ENCODE data around the gene APEX1. TPM values are rescaled to one million over a fixed set of nuclear protein-coding genes. Genes with fewer than 3 reads are reported as not detected.

The APEX1 gene
- total RNA-seq, 2 experiments from 2014 or later = 91.9 to 103 TPM

- DNase-seq = no peak
- CTCF ChIA-PET = interaction anchor here (3.8 kb wide), 1 partner anchor 9 kb away, joined by 28 read pairs; the partner anchor contains the start of gene TEP1
- H3K4me3 Mint-ChIP-seq = no peak overlapping the region
- peaks cover 9% of the 10 kb centered on the region for H3K4me1 Mint-ChIP-seq
- peaks cover 3% of the 10 kb centered on the region for H3K27me3 Mint-ChIP-seq
- POLR2A ChIA-PET = interaction anchor here (1.6 kb wide), 1 partner anchor 9 kb away, joined by 5 read pairs; the partner anchor contains the start of gene TEP1
- no peak overlapping the region for H3K27ac Mint-ChIP-seq
- no peaks in the 10 kb centered on the region for H3K9me3 Mint-ChIP-seq
- no peaks in the 10 kb centered on the region for H3K36me3 Mint-ChIP-seq (ENCODE audit: low read depth)
Measured at GRCh38 chr14:20422886-20423285, 32.1 kb upstream of the APEX1 start.

DNA sequence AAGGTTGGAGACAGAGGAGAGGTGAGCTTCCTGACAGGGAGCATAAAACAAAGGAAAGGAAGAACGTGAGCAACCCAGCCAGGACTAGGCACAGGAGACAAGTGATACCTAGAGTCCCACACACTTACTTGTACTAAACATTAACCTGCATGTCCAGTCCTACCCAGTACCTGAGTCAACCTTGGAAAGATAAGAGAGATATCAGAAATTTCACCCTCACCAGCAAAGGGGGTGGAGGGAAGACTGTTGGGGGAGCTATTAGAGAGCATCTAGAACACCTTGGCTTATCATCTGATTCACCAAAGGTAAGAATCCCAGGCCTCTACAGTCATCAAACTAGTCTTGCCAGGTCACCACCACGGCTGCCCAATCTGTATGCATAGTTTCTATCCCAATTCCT is 30.2 kb upstream of the APEX1 start:
- Mint-ChIP-seq H3K27ac (no peak overlapping the region), H3K4me1 (peaks cover 20% of the 10 kb centered on the region), H3K4me3 (no peak overlapping the region), H3K36me3 (ENCODE audit: low read depth) (no peaks in the 10 kb centered on the region), H3K9me3 (no peaks in the 10 kb centered on the region), H3K27me3 (peaks cover 3% of the 10 kb centered on the region)
- ChIA-PET CTCF (interaction anchor here (3.8 kb wide), 1 partner anchor 11 kb away, joined by 28 read pairs; the partner anchor contains the start of gene TEP1), POLR2A (interaction anchor here (1.5 to 1.8 kb wide), 3 partner anchors 12 to 82 kb away, joined by 3 to 6 read pairs (median 4); partner anchors contain the start of genes APEX1, OSGEP, PARP2 and TEP1)
- no peak for DNase-seq

DNA sequence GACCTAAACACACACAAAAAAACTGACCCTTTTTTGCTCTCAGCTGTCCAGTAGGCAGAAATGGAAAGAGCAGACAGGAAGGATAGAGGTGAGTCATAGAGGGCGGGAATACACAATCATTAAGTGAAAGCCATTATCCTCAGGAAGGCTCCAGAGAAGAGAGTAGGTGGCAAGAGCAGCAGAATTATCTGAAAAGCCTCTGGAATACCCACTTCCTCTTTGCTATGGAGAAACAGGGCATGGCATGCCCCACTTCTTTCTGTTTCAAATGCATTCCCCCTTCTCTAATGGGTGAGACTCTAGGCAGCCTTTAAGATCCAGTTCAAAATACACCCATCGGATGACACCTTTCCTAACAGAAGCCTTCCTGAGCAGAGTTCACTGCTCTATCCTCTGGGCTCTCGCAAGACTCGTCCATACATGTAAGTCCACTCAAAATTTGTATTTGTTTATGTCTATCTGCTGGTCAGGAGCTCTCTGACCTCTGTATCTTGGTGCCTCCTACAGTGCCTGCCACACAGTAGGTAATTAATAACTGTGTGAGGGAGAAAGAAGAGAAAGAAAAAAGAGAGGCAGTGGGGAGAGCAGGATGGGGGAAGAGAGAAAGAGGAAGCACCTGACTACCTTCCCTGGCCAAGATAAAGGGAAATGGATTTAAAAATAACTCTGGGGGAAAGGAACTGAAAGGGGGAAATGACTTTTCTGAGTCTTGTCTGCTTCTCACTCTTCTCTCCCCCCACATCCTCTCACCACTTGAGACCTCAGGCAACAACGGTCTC is 27.6 kb upstream of the APEX1 start:
- peaks cover 3% of the 10 kb centered on the region for H3K27me3 Mint-ChIP-seq
- H3K9me3 Mint-ChIP-seq = no peaks in the 10 kb centered on the region
- DNase-seq = no peak
- no peaks in the 10 kb centered on the region for H3K36me3 Mint-ChIP-seq (ENCODE audit: low read depth)
- ChIA-PET CTCF (no interaction called here), POLR2A (interaction anchor here (1.8 kb wide), 1 partner anchor 84 kb away, joined by 6 read pairs; the partner anchor contains the start of gene PARP2)
- H3K4me1 Mint-ChIP-seq = peaks cover 20% of the 10 kb centered on the region
- no peak overlapping the region for H3K4me3 Mint-ChIP-seq
- H3K27ac Mint-ChIP-seq = peak overlapping the region; percentile 28

DNA sequence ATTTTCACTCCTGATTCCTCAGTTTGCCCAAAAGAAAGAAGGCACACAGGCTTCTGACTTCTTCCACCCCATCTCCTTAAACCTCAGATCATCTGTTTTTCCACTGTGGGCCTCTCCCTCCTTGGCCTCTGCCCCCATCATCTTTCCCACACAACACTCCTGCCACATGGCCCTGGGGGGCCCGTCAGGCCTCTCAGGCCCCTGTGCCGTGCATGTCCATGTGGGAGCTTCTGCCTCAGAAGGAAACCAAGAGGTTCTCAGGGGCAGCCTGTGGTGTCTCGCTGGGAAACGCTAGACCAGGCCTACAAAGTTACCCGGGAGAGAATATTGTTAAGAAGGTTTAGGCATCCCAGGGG is 27.0 kb upstream of the APEX1 start:
- DNase-seq = no peak
- Mint-ChIP-seq H3K27ac (peak overlapping the region; percentile 28), H3K4me1 (peaks cover 20% of the 10 kb centered on the region), H3K36me3 (ENCODE audit: low read depth) (no peaks in the 10 kb centered on the region), H3K27me3 (peaks cover 3% of the 10 kb centered on the region), H3K4me3 (no peak overlapping the region), H3K9me3 (no peaks in the 10 kb centered on the region)
- POLR2A ChIA-PET = interaction anchor here (1.8 kb wide), 1 partner anchor 85 kb away, joined by 6 read pairs; the partner anchor contains the start of gene PARP2
- CTCF ChIA-PET = interaction anchor here (1.3 kb wide), 1 partner anchor 12 kb away, joined by 4 read pairs; no protein-coding TSS in a partner anchor

GRCh38 chr14:20428802-20429201 is 26.2 kb upstream of the APEX1 start:
- CTCF ChIA-PET = interaction anchor here (1.3 kb wide), 1 partner anchor 13 kb away, joined by 4 read pairs; no protein-coding TSS in a partner anchor
- Mint-ChIP-seq H3K27me3 (peaks cover 3% of the 10 kb centered on the region), H3K36me3 (ENCODE audit: low read depth) (no peaks in the 10 kb centered on the region), H3K4me3 (no peak overlapping the region), H3K9me3 (no peaks in the 10 kb centered on the region), H3K4me1 (peaks cover 20% of the 10 kb centered on the region), H3K27ac (peak overlapping the region; percentile 36)
- POLR2A ChIA-PET = interaction anchor here (1.8 kb wide), 1 partner anchor 85 kb away, joined by 6 read pairs; the partner anchor contains the start of gene PARP2
- no peak for DNase-seq

DNA sequence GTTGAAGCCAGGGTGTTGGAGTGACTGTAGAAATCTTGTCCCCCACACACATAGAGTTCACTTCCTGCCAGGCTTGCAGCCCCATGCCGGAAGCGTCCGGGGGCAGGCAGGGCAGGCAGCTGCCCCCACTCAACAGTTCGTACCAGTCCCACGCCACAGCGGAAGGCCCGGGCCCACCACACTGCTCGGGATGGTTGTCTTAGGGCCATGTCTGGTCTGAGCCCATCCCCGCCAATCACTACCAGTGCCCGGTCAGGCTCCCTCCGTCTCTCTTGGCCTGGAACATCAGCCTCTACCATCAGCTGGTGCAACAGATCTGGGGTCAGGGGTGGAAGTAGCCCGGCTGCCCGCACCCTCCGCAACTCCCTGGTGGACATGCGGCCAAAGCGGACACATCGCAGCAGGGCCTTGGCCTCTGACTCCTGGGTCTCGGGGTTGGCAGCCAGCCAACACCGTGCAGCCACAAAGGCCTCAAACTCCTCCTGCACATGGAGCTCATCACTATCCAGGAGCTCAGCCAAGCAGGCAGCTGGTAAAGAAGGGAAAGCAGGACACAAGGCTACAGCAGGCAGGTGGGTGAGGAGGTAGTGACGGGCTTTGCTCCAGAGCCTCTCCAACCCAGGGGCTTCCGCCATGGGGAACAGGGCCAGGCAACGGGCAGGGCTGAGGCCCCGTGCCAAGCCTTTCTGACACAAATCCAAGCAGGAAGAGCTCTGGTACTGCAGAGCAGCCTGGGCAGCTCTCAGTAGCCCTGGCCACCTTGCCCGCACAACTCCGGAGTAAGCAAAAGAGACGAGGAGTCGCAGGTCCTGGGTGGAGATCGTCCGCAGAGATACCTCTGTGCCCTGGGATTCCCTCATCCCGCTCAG is 25.0 kb upstream of the APEX1 start:
- Mint-ChIP-seq H3K27me3 (peaks cover 3% of the 10 kb centered on the region), H3K9me3 (no peaks in the 10 kb centered on the region), H3K36me3 (ENCODE audit: low read depth) (no peaks in the 10 kb centered on the region), H3K4me1 (peaks cover 20% of the 10 kb centered on the region), H3K27ac (no peak overlapping the region), H3K4me3 (no peak overlapping the region)
- no peak for DNase-seq
- ChIA-PET CTCF (no interaction called here), POLR2A (interaction anchor here (1.2 kb wide), 1 partner anchor 98 kb away, joined by 3 read pairs; no protein-coding TSS in a partner anchor)

- no peak for DNase-seq
- H3K9me3 Mint-ChIP-seq = no peaks in the 10 kb centered on the region
- H3K27ac Mint-ChIP-seq = no peak overlapping the region
- peaks cover 3% of the 10 kb centered on the region for H3K27me3 Mint-ChIP-seq
- no peaks in the 10 kb centered on the region for H3K36me3 Mint-ChIP-seq (ENCODE audit: low read depth)
- H3K4me3 Mint-ChIP-seq = no peak overlapping the region
- no peaks in the 10 kb centered on the region for H3K4me1 Mint-ChIP-seq
- CTCF ChIA-PET = interaction anchor here (1.4 kb wide), 1 partner anchor 107 kb away, joined by 3 read pairs; no protein-coding TSS in a partner anchor
- POLR2A ChIA-PET = no interaction called here
Measured at GRCh38 chr14:20434701-20435581, 20.1 kb upstream of the APEX1 start.

GRCh38 chr14:20435582-20436362 is 19.3 kb upstream of the APEX1 start, which contains the start of gene KLHL33:
Gene KLHL33 (minus strand): TSS chr14:20436166. CDS start chr14:20435811, 355 bp downstream.
- H3K4me3 Mint-ChIP-seq = no peak within 1 kb of the TSS
- no peak within 1 kb of the TSS for H3K27ac Mint-ChIP-seq
- POLR2A ChIA-PET = no interaction called here

DNA sequence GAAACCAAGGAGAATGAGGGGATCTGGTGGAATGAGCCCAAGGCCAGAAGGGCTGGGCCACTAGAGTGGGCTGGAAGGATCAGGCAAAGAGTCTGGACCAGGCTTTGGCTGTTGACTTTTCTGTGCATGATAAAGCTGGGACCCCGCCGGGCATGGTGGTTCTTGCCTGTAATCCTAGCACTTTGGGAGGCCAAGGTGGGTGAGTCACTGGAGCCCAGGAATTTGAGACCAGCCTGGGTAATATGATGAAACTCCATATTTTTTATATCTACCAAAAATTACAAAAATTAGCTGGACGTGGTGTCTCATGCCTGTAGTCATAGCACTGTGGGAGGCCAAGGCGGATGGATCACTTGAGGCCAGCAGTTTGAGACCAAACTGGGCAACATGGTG is 18.7 kb upstream of the APEX1 start:
- ChIA-PET CTCF (interaction anchor here (0.7 kb wide), 1 partner anchor 20 kb away, joined by 3 read pairs; no protein-coding TSS in a partner anchor), POLR2A (no interaction called here)
- Mint-ChIP-seq H3K4me1 (peaks cover 10% of the 10 kb centered on the region), H3K27me3 (peaks cover 4% of the 10 kb centered on the region), H3K9me3 (no peaks in the 10 kb centered on the region), H3K27ac (no peak overlapping the region), H3K36me3 (ENCODE audit: low read depth) (no peaks in the 10 kb centered on the region), H3K4me3 (no peak overlapping the region)
- no peak for DNase-seq

More at GRCh38 chr14:20435582-20436362, 19.3 kb upstream of the APEX1 start, which contains the start of gene KLHL33:
- H3K9me3 Mint-ChIP-seq = no peaks in the 10 kb centered on the region
- no peaks in the 10 kb centered on the region for H3K36me3 Mint-ChIP-seq (ENCODE audit: low read depth)
- peaks cover 4% of the 10 kb centered on the region for H3K4me1 Mint-ChIP-seq
- CTCF ChIA-PET = interaction anchor here (1.4 kb wide), 1 partner anchor 108 kb away, joined by 3 read pairs; no protein-coding TSS in a partner anchor
- H3K27me3 Mint-ChIP-seq = peaks cover 4% of the 10 kb centered on the region
- DNase-seq = no peak

DNA sequence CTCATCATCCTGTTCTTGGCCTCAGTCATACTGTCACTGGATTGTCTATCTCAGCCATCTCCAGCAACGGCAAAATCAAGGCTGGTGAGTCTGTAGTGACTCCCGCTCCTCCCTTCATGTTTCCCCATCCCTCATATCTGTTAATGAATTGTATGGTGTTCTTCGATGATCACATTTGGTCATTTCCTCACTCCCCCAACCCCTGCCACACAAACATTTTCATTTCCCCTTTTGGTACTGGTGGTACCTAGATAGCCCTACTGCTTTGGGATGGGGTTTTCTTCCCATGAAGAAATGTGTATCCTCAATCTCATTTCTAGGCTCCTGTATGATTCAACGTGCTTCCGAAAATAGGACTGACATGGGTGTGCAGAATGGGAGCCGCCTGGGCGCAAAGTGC is 16.4 kb upstream of the APEX1 start:
- Mint-ChIP-seq H3K27me3 (peaks cover 4% of the 10 kb centered on the region), H3K27ac (no peak overlapping the region), H3K36me3 (ENCODE audit: low read depth) (peaks cover 5% of the 10 kb centered on the region), H3K9me3 (no peaks in the 10 kb centered on the region), H3K4me1 (peaks cover 14% of the 10 kb centered on the region), H3K4me3 (no peak overlapping the region)
- CTCF ChIA-PET = no interaction called here
- no peak for DNase-seq
- POLR2A ChIA-PET = interaction anchor here (1.6 kb wide), 1 partner anchor 16 kb away, joined by 4 read pairs; the partner anchor contains the start of genes APEX1 and OSGEP

DNA sequence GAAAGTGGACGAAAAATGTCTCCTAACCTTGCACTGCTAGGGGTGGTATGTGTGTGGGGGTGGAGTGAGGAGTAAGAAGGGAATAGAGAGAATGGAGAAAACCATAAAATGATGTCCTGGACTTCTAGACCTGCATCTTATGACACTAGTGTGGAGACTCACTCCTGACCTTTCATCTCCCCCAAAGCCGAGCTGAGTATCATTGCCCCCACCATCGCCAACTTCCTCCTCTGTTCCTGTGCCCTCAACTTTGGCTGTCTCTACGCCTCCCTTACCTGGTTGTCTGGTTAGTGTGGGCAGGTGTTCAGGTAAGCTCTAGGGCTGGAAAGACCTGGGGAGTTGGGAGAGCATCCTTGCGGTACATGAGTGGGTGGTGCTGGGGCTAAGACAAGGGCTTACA is 14.6 kb upstream of the APEX1 start:
- POLR2A ChIA-PET = no interaction called here
- H3K27me3 Mint-ChIP-seq = peaks cover 4% of the 10 kb centered on the region
- no peaks in the 10 kb centered on the region for H3K9me3 Mint-ChIP-seq
- CTCF ChIA-PET = no interaction called here
- H3K27ac Mint-ChIP-seq = no peak overlapping the region
- peaks cover 14% of the 10 kb centered on the region for H3K4me1 Mint-ChIP-seq
- DNase-seq = no peak
- H3K36me3 Mint-ChIP-seq (ENCODE audit: low read depth) = peaks cover 5% of the 10 kb centered on the region
- H3K4me3 Mint-ChIP-seq = no peak overlapping the region

Measured in activated CD4-positive, alpha-beta memory T cell treated with anti-CD3 and anti-CD28 coated beads, Interleukin-2, amount 10 ng/mL, durations not matched to agents 7 days and 5 days (primary cell).